ENCODE results near the gene PACC1.

Gene PACC1

GRCh38 chr1:212355230-212355969 is 59.3 kb downstream of the PACC1 start:
- TF ChIP-seq, protein P1, sequence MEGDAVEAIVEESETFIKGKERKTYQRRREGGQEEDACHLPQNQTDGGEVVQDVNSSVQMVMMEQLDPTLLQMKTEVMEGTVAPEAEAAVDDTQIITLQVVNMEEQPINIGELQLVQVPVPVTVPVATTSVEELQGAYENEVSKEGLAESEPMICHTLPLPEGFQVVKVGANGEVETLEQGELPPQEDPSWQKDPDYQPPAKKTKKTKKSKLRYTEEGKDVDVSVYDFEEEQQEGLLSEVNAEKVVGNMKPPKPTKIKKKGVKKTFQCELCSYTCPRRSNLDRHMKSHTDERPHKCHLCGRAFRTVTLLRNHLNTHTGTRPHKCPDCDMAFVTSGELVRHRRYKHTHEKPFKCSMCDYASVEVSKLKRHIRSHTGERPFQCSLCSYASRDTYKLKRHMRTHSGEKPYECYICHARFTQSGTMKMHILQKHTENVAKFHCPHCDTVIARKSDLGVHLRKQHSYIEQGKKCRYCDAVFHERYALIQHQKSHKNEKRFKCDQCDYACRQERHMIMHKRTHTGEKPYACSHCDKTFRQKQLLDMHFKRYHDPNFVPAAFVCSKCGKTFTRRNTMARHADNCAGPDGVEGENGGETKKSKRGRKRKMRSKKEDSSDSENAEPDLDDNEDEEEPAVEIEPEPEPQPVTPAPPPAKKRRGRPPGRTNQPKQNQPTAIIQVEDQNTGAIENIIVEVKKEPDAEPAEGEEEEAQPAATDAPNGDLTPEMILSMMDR (IDR thresholded peaks at IDR 0.05; ENCODE audit: low read length, missing control alignments), result no peak
- DNase-seq (ENCODE audit: low read depth), result no peak

GRCh38 chr1:212354464-212354863 is 60.2 kb downstream of the PACC1 start:
- TF ChIP-seq, protein P1 (IDR thresholded peaks at IDR 0.05; ENCODE audit: low read length, missing control alignments), result no peak
- no peak overlapping the region for H3K4me3 ChIP-seq (replicated peaks; ENCODE audit: low read depth, low read length)
- DNase-seq (ENCODE audit: low read depth), result no peak

More at GRCh38 chr1:212355230-212355969, 59.3 kb downstream of the PACC1 start:
- H3K4me3 ChIP-seq (replicated peaks; ENCODE audit: low read depth, low read length), result no peak overlapping the region

DNA sequence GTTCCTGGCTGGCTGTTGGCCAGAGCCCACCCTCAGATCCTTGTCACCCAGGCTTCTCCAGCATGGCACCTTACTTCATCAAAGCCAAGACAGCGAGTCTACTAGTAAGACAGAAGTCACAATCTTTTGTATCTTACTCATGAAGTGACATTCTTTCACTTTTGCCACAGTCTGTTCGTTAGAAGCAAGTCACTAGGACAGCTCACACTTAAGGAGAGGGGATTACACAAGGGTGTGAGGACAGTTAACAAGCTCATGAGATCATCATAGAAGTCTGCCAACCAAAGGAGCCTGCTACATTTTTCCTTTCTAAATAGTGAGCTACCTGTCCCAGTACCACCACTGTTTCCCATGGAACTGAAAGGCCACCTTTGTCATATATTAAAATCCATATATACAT is 61.5 kb downstream of the PACC1 start:
- TF ChIP-seq, protein P1 (IDR thresholded peaks at IDR 0.05; ENCODE audit: low read length, missing control alignments), result no peak
- no peak for DNase-seq (ENCODE audit: low read depth)

GRCh38 chr1:212351588-212352362 is 62.9 kb downstream of the PACC1 start:
- TF ChIP-seq, protein P1 (IDR thresholded peaks at IDR 0.05; ENCODE audit: low read length, missing control alignments), result no peak
- DNase-seq (ENCODE audit: low read depth), result no peak
- no peak overlapping the region for H3K4me3 ChIP-seq (replicated peaks; ENCODE audit: low read depth, low read length)

More for the DNA sequence above, 61.5 kb downstream of the PACC1 start:
- no peak overlapping the region for H3K4me3 ChIP-seq (replicated peaks; ENCODE audit: low read depth, low read length)

GRCh38 chr1:212346601-212347000 is 68.1 kb downstream of the PACC1 start:
- DNase-seq (ENCODE audit: low read depth), result no peak
- TF ChIP-seq, protein P1 (IDR thresholded peaks at IDR 0.05; ENCODE audit: low read length, missing control alignments), result no peak
- H3K4me3 ChIP-seq (replicated peaks; ENCODE audit: low read depth, low read length), result no peak overlapping the region

- DNase-seq (ENCODE audit: low read depth), result no peak
- TF ChIP-seq, protein P1 (IDR thresholded peaks at IDR 0.05; ENCODE audit: low read length, missing control alignments), result no peak
- no peak overlapping the region for H3K4me3 ChIP-seq (replicated peaks; ENCODE audit: low read depth, low read length)
Observed at GRCh38 chr1:212344905-212345304, 69.8 kb downstream of the PACC1 start.
